ENCODE results near the gene CMYA5. TPM values are rescaled to one million over a fixed set of nuclear protein-coding genes. Genes with fewer than 3 reads are reported as not detected.
"Not testable (repeated sequence)": the region's sequence is repeated elsewhere in the genome, so short reads cannot be mapped to it uniquely, and the experiment has no call there.

CMYA5 gene
- total RNA-seq, 1 donor = 1.7 TPM

GRCh38 chr5:79699763-79700400 lies 10.2 kb downstream of the CMYA5 start:
- no peak for DNase-seq (ENCODE audit: low read depth)
- TF ChIP-seq CTCF (IDR thresholded peaks at IDR 0.05; ENCODE audit: insufficient read depth, low read length) = no peak
- no peak overlapping the region for H3K4me3 ChIP-seq (ENCODE audit: low read depth, low read length)

DNA sequence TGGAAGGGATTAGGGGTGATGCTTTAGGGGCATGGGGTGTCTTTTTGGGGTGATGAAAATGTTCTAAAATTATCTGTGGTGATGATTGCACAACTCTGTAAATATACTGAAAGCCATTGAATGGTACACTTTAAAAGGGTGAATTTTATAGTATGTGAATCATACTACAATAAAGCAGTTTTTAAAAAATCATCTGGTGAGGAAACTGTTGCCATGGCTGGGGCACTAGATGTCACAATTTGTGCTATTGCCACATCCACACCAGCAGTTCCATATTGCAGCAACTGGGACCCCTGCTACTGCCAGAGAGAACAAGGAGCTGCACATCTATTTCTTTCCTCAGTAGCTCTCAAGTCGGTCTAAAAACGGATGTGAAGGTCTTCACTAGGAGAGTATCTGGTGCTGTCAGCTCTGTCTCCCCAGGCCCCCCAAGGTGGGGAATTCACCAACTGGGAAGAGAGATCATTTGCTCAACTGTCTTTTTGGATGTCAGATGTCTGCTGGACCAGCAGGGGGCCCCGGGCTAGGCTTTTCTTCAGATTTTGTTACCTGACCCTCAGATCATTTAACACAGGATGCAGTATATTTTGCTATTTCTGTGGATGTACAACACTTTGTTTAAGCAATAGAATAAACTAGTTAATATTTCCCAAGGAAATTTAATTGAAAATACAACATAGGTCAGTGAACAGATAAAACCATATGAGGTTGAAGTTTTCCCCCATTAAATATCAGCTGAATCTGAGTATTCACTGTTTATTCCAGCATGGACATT lies 13.2 kb downstream of the CMYA5 start:
- H3K4me3 ChIP-seq (ENCODE audit: low read depth, low read length) = no peak overlapping the region
- peak; percentile 25 for DNase-seq (ENCODE audit: low read depth)
- peak; percentile 67 for TF ChIP-seq CTCF (IDR thresholded peaks at IDR 0.05; ENCODE audit: insufficient read depth, low read length)

GRCh38 chr5:79703381-79703645 lies 13.7 kb downstream of the CMYA5 start:
- H3K4me3 ChIP-seq (ENCODE audit: low read depth, low read length) = no peak overlapping the region
- no peak for TF ChIP-seq CTCF (IDR thresholded peaks at IDR 0.05; ENCODE audit: insufficient read depth, low read length)
- DNase-seq (ENCODE audit: low read depth) = no peak

GRCh38 chr5:79704553-79704952 lies 14.9 kb downstream of the CMYA5 start:
- TF ChIP-seq CTCF (IDR thresholded peaks at IDR 0.05; ENCODE audit: insufficient read depth, low read length) = no peak
- no peak overlapping the region for H3K4me3 ChIP-seq (ENCODE audit: low read depth, low read length)
- no peak for DNase-seq (ENCODE audit: low read depth)

DNA sequence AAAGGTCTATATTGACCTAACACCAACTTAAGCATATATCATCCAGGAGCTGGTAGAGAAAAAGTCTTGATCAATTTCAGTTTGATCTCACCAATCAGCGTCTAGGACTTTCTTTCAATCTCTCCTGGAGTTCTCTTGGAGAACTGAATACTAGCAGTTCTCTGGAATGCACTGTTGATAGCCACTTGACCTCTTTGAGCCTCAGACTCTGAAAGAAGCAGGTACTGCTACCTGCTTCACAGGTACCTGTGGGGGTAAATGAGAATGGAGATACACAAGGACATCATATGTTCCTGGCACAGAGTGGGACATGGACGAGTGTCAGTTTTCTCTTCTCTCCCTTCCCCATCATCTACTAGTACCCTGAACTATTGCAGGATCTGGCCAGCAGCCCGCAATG lies 16.0 kb downstream of the CMYA5 start:
- DNase-seq (ENCODE audit: low read depth) = no peak
- no peak for TF ChIP-seq CTCF (IDR thresholded peaks at IDR 0.05; ENCODE audit: insufficient read depth, low read length)
- no peak overlapping the region for H3K4me3 ChIP-seq (ENCODE audit: low read depth, low read length)

- H3K4me3 ChIP-seq (ENCODE audit: low read depth, low read length); DNase-seq (ENCODE audit: low read depth): not testable (repeated sequence)
These were observed 16.7 kb downstream of the CMYA5 start for GRCh38 chr5:79706317-79706716.

- no peak overlapping the region for H3K4me3 ChIP-seq (ENCODE audit: low read depth, low read length)
- DNase-seq (ENCODE audit: low read depth) = no peak
- TF ChIP-seq CTCF (IDR thresholded peaks at IDR 0.05; ENCODE audit: insufficient read depth, low read length) = no peak
These were observed 17.9 kb downstream of the CMYA5 start for GRCh38 chr5:79707535-79707934.
